T-cell (primary cell): ENCODE results near the gene PPEF1. TPM values are rescaled to one million over a fixed set of nuclear protein-coding genes. Genes with fewer than 3 reads are reported as not detected.
A peak's percentile ranks its signal among the peaks of the same experiment; 100 is the strongest.

Source experiments
- ATAC-seq, 4 experiments: fragments of 200-7000 bp in 3 of 4; fragments of 150-1000 bp in 1 of 4; cut with Tn5 transposase; replicated peaks in 1 of 4; 1 replicate in 3 of 4; 2 replicates in 1 of 4; pipeline ENCODE4 v1.10.0; 2021; ENCODE audit warnings: moderate library complexity in 3 of 4, mild to moderate bottlenecking in 2 of 4, moderate number of reproducible peaks in 1 of 4
- CTCF ChIA-PET, 2 donors: fragments of 300-600 bp; sonication (Branson Sonifier 250); formaldehyde crosslinking; loops; one replicate each; lab custom pipeline; 2022; ENCODE audit warnings: antibody characterized with exemption in 2 of 2; lab: Charles Lee
- POLR2A ChIA-PET, 2 donors: fragments of 300-600 bp; sonication (Branson Sonifier 250); formaldehyde crosslinking; loops; one replicate each; lab custom pipeline; 2022; ENCODE audit warnings: antibody characterized with exemption in 2 of 2; lab: Charles Lee
- DNase-seq, 35 experiments: peaks; one replicate each; pipeline versions ENCODE4 v3.0.0 to v3.0.0-alpha.2; 2013 to 2023
- H3K27ac ChIP-seq: one replicate; pipeline ENCODE4 v1.5.1; 2013; ENCODE audit warnings: low read length
- H3K27me3 ChIP-seq, 2 experiments: replicated peaks in 1 of 2; 1 replicate in 1 of 2; 2 replicates in 1 of 2; pipeline versions ENCODE4 v1.6.1 to v1.7.0; 2013; ENCODE audit warnings: low read length in 1 of 2, mixed read lengths in 1 of 2; ENCODE audit not compliant: control insufficient read depth in 2 of 2, insufficient read depth in 2 of 2; ENCODE audit errors: extremely low read depth in 1 of 2
- H3K36me3 ChIP-seq, 2 donors: 1 replicate in 1 of 2; 2 replicates in 1 of 2; pipeline versions ENCODE4 v1.6.1 to v1.7.0; 2013; ENCODE audit warnings: low read length in 1 of 2; ENCODE audit not compliant: control insufficient read depth in 2 of 2, insufficient read depth in 1 of 2; ENCODE audit errors: extremely low read depth in 1 of 2
- H3K4me1 ChIP-seq, 2 experiments: 1 replicate in 1 of 2; 2 replicates in 1 of 2; pipeline versions ENCODE4 v1.6.1 to v1.7.0; 2013; ENCODE audit warnings: low read length in 2 of 2, mixed read lengths in 1 of 2; ENCODE audit not compliant: insufficient read depth in 2 of 2, control insufficient read depth in 1 of 2; ENCODE audit errors: extremely low read depth in 1 of 2
- H3K4me3 ChIP-seq, 2 donors: 1 replicate in 1 of 2; 2 replicates in 1 of 2; pipeline versions ENCODE4 v1.5.1 to v1.7.0; 2013; ENCODE audit warnings: mild to moderate bottlenecking in 2 of 2, low read length in 1 of 2, moderate library complexity in 1 of 2; ENCODE audit not compliant: control insufficient read depth in 1 of 2; ENCODE audit errors: extremely low read depth in 1 of 2
- H3K9me3 ChIP-seq: 2 replicates; pipeline ENCODE4 v1.7.0; 2013
- H3K27ac Mint-ChIP-seq, 2 donors: one replicate each; pipeline ENCODE4 v1.8.0; 2020 to 2021; ENCODE audit warnings: mild to moderate bottlenecking in 2 of 2, mixed read lengths in 2 of 2
- H3K27me3 Mint-ChIP-seq, 2 donors: one replicate each; pipeline ENCODE4 v1.8.0; 2021 to 2022; ENCODE audit warnings: mixed read lengths in 2 of 2
- H3K36me3 Mint-ChIP-seq: one replicate; pipeline ENCODE4 v1.8.0; 2021; ENCODE audit warnings: mixed read lengths
- H3K4me1 Mint-ChIP-seq, 3 donors: one replicate each; pipeline ENCODE4 v1.8.0; 2020 to 2022; ENCODE audit warnings: mixed read lengths in 3 of 3, mild to moderate bottlenecking in 1 of 3
- H3K4me3 Mint-ChIP-seq, 3 donors: one replicate each; pipeline ENCODE4 v1.8.0; 2020 to 2022; ENCODE audit warnings: mild to moderate bottlenecking in 3 of 3, mixed read lengths in 3 of 3, moderate library complexity in 3 of 3
- H3K9me3 Mint-ChIP-seq, 3 donors: one replicate each; pipeline ENCODE4 v1.8.0; 2020 to 2022; ENCODE audit warnings: mixed read lengths in 3 of 3
- WGBS: methylation state at CpG from one replicate; pipeline ENCODE4 v1.1.5; 2013; ENCODE audit warnings: missing lambda C conversion rate; ENCODE audit not compliant: insufficient coverage; 5-methylcytosine and 5-hydroxymethylcytosine counted together
- total RNA-seq, 35 experiments: library from RNA in 6 of 35; stranded (reverse) in 6 of 35; fragments of 120-200 nt in 1 of 35; gene quantifications; one replicate each; pipeline versions ENCODE4 v1.2.1 to v1.2.4 and lab custom pipeline; 2013 to 2026

The PPEF1 gene
- total RNA-seq, 5 donors from 2014 or later (not counting 1 experiment from before 2014, with no cell fraction given): 0.09 to 0.55 (median 0.27) TPM; not detected in 1

DNA sequence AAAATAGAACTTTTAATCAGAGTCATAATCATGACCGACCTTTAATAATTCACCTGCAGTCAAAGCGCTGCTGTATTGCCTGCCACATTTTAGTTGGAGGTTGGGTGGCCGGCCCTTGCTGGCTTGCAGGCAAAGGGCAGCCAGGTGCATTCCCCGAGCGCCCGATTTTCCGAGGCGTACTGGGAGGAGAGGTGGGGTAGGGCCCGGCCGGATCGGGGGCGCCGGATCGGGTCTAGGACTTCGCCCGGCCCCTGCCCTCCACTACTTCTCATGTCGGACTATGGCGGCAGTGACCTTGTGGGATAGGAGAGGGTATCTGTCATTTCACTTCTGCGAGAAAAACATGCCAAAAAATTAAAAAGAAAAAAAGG is 33.0 kb upstream of the PPEF1 start:
- no CpG with 5 or more reads among the region's 19 CpGs for WGBS
- ChIA-PET POLR2A (no interaction called here), CTCF (no interaction called here)
- ATAC-seq (peak in 2 of 4 experiments; percentile 16 to 39), DNase-seq (peak in 12 of 35 experiments; percentile 0 to 21 (median 2))
- Histone ChIP-seq H3K27ac (peak overlapping the region; percentile 58), H3K27me3 (no peaks in the 10 kb centered on the region), H3K4me1 (peaks cover 0 to 5% of the 10 kb centered on the region in 2 experiments), H3K36me3 (no peaks in the 10 kb centered on the region), H3K4me3 (peak overlapping the region; percentile 67 to 71), H3K9me3 (no peaks in the 10 kb centered on the region)
- Mint-ChIP-seq H3K27ac (peak overlapping the region; percentile 78 to 79), H3K36me3 (no peaks in the 10 kb centered on the region), H3K9me3 (no peaks in the 10 kb centered on the region), H3K4me1 (peaks cover 6 to 18% (median 8%) of the 10 kb centered on the region in 3 donors), H3K4me3 (peak overlapping the region; percentile 77 to 78 (median 78)), H3K27me3 (no peaks in the 10 kb centered on the region)

DNA sequence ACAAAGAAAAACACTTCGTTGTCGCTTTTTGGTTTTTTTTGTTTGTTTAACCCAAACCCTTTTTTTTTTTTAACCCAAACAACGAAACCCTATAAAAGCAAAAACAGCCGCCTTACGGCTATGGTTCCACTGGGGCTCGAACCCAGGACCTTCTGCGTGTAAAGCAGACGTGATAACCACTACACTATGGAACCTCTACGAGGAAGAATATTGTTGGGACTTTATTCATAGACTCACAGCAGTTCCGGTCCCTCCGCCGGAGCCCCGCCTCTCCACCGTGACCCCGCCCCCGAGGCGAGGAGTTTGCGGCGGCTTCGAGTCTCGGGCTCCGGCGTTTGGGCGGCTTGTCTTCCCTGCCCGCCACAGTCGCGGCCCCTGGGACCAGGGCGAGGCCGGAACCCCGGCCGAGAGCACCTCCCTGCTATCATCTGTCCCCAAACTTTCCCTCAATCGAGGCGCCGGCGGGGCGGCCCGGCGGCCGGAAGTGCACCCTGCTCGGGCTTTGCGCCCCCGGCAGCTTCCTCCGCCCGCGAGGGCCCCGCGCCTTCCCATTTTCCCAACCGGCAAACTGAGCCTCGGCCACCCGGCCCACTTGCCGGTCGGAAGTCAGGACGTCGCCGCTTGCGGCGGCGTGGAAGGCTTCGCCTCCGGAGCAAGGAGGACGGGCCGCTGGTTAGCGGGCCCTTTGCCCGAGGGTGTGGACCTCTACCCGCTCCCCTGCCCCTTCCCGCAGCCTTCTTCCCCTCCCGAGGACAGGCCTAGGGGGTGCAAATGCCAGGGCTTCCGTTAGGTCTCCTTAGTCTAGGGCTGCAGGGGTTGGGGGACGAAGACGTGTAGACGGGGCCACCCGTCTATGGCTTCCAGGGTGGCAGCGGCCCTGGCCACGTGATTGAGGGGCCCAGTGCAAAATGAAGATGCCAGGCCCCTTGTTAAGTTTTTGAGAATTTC is 32.4 kb upstream of the PPEF1 start:
- H3K4me3 ChIP-seq: peak overlapping the region; percentile 67 to 71
- peaks cover 0 to 5% of the 10 kb centered on the region in 2 experiments for H3K4me1 ChIP-seq
- no peaks in the 10 kb centered on the region for H3K36me3 ChIP-seq
- Mint-ChIP-seq H3K27ac (peak overlapping the region; percentile 78 to 82), H3K4me1 (peaks cover 6 to 18% (median 8%) of the 10 kb centered on the region in 3 donors), H3K27me3 (no peaks in the 10 kb centered on the region), H3K36me3 (no peaks in the 10 kb centered on the region), H3K9me3 (no peaks in the 10 kb centered on the region), H3K4me3 (peak overlapping the region; percentile 77 to 78 (median 78))
- ATAC-seq: peak; percentile 80 to 90 (median 84)
- ChIA-PET CTCF (no interaction called here), POLR2A (interaction anchor here in 1 of 2 donors (0.6 kb wide), 1 partner anchor 9 kb away, joined by 3 read pairs; no protein-coding TSS in a partner anchor)
- peak overlapping the region; percentile 77 for H3K27ac ChIP-seq
- peak; percentile 52 to 89 (median 72) for DNase-seq
- no peaks in the 10 kb centered on the region for H3K9me3 ChIP-seq
- H3K27me3 ChIP-seq: no peaks in the 10 kb centered on the region
- under 1% methylated on average over 33 of the region's 74 CpGs for WGBS

DNA sequence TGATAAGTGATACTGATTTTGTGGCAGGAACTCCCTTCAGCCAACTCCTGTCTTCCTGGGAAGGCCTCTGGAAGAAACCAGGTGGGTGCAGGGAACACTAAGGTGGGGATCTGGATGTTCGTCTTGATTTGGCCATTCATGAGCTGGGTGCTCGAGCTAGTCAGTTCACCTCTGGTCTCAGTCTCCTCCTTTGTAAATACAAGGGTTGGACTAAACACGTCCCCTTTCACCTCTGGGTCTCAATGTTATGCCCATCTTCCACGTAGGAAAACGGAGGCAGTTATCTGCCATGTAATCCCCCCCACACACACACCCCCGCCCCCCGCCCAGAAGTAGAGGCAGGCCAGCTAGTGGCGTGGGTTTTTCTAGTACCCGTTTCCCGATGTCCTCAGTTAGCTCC is 31.4 kb upstream of the PPEF1 start:
- POLR2A ChIA-PET: interaction anchor here (0.6 kb wide), 2 partner anchors 294 to 939 kb away, joined by 3 to 4 read pairs; no protein-coding TSS in a partner anchor

DNA sequence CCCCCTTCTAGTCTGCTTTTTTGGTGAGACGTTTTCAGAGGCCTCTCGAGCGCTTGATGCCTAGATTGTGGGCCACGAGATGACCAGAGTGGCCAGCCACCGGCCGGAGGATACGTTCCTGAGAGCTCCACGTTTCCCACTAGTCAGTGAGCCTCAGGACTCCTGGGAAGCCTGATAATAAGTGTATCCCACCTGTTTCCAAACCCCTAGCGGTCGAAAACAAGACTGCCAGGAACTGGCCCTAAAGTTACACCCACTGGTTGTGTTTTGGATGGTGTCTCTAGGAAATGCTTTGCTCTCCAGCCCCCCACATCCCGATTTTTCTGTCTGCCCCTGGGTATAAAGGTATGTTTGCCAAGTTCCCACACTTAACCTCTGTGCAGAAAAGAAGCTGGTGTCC is 31.0 kb upstream of the PPEF1 start:
- DNase-seq (no peak), ATAC-seq (no peak)
- POLR2A ChIA-PET: interaction anchor here (0.6 kb wide), 2 partner anchors 294 to 940 kb away, joined by 3 to 4 read pairs; no protein-coding TSS in a partner anchor
- H3K27me3 Mint-ChIP-seq: no peaks in the 10 kb centered on the region
- Histone ChIP-seq H3K4me3 (no peak overlapping the region), H3K9me3 (no peaks in the 10 kb centered on the region), H3K27me3 (no peaks in the 10 kb centered on the region), H3K4me1 (peaks cover 0 to 5% of the 10 kb centered on the region in 2 experiments), H3K27ac (no peak overlapping the region), H3K36me3 (no peaks in the 10 kb centered on the region)
- no peaks in the 10 kb centered on the region for H3K9me3 Mint-ChIP-seq
- CTCF ChIA-PET: interaction anchor here in 1 of 2 donors (0.5 kb wide), 1 partner anchor 8 kb away, joined by 7 read pairs; no protein-coding TSS in a partner anchor
- no CpG with 5 or more reads among the region's 11 CpGs for WGBS
- no peak overlapping the region for H3K27ac Mint-ChIP-seq
- no peaks in the 10 kb centered on the region for H3K36me3 Mint-ChIP-seq
- H3K4me1 Mint-ChIP-seq: peaks cover 6 to 18% (median 8%) of the 10 kb centered on the region in 3 donors
- H3K4me3 Mint-ChIP-seq: peak overlapping the region in 2 of 3 donors; percentile 25 to 78

More for the DNA sequence above, 31.4 kb upstream of the PPEF1 start:
- ATAC-seq (no peak), DNase-seq (no peak)
- CTCF ChIA-PET: interaction anchor here in 1 of 2 donors (0.5 kb wide), 1 partner anchor 8 kb away, joined by 7 read pairs; no protein-coding TSS in a partner anchor
- Histone ChIP-seq H3K27me3 (no peaks in the 10 kb centered on the region), H3K27ac (no peak overlapping the region), H3K36me3 (no peaks in the 10 kb centered on the region), H3K9me3 (no peaks in the 10 kb centered on the region), H3K4me1 (peaks cover 0 to 5% of the 10 kb centered on the region in 2 experiments), H3K4me3 (no peak overlapping the region)
- Mint-ChIP-seq H3K27ac (peak overlapping the region; percentile 8 to 19), H3K9me3 (no peaks in the 10 kb centered on the region), H3K36me3 (no peaks in the 10 kb centered on the region), H3K4me3 (peak overlapping the region; percentile 45 to 78 (median 78)), H3K4me1 (peaks cover 6 to 18% (median 8%) of the 10 kb centered on the region in 3 donors), H3K27me3 (no peaks in the 10 kb centered on the region)
- no CpG with 5 or more reads among the region's 10 CpGs for WGBS

DNA sequence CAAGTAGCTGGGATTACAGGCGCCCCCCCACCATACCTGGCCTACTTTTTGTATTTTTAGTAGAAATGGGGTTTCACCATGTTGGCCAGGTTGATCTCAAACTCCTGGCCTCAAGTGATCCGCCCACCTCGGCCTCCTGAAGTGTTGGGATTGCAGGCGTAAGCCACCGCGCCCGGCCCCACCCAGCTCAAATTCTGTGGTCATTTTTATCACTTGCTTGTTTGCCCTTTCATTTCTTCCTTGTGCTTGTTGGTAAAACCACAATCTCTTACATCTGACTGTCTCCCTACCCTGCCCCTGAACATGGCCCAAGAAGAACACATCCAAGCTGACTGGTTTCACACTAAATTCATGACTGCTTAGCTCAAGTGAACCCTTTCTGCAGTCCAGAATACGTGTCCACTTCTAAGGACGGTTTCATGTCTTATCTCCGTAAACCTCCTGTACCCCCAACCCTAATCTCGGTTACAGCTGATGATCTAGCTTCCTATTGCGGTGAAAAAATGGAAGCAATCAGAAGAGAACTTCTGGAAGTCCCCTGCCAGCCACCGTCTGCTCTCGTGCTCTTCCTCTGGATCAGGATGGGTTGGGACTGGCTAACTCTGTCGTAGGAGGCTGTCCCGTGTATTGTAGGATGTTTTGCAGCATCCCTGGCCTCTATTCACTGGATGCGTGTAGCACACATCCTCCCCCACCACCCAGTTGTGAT is 30.1 kb upstream of the PPEF1 start:
- Mint-ChIP-seq H3K4me1 (peaks cover 6 to 18% (median 8%) of the 10 kb centered on the region in 3 donors), H3K27ac (peak overlapping the region; percentile 28 to 39), H3K27me3 (no peaks in the 10 kb centered on the region), H3K36me3 (no peaks in the 10 kb centered on the region), H3K4me3 (peak overlapping the region in 2 of 3 donors; percentile 10 to 32), H3K9me3 (no peaks in the 10 kb centered on the region)
- CTCF ChIA-PET: interaction anchor here in 1 of 2 donors (0.6 to 0.7 kb wide), 2 partner anchors 1793 to 1794 kb away, joined by 3 to 10 read pairs; no protein-coding TSS in a partner anchor
- H3K36me3 ChIP-seq: no peaks in the 10 kb centered on the region
- ATAC-seq (no peak), DNase-seq (no peak)
- peaks cover 0 to 5% of the 10 kb centered on the region in 2 experiments for H3K4me1 ChIP-seq
- no peak overlapping the region for H3K27ac ChIP-seq
- POLR2A ChIA-PET: no interaction called here
- no peaks in the 10 kb centered on the region for H3K27me3 ChIP-seq
- 100% methylated on average over 4 of the region's 17 CpGs for WGBS
- H3K4me3 ChIP-seq: no peak overlapping the region
- no peaks in the 10 kb centered on the region for H3K9me3 ChIP-seq

DNA sequence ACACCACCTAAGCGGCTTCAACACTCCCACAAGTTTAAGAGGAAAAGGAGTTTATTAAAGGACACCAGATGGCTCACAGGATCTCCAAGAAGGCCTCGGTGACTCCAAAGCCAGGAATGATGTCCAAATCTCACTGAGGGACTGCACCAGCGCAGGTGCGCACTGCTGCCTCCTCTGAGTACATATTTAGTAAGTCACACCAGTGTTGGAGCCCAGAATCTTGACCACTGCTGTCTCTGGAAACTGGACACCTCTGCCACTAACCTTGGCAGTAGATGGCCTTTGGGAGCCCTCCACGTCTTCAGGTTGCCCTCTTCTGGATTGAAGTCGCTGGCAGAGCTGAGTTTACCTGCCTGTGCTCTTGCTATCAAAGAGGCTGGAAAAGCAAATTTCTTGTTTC is 25.4 kb upstream of the PPEF1 start:
- no peak overlapping the region for H3K27ac Mint-ChIP-seq
- Histone ChIP-seq H3K27me3 (no peaks in the 10 kb centered on the region), H3K9me3 (no peaks in the 10 kb centered on the region), H3K27ac (no peak overlapping the region), H3K4me3 (no peak overlapping the region), H3K4me1 (no peaks in the 10 kb centered on the region), H3K36me3 (no peaks in the 10 kb centered on the region)
- DNase-seq (no peak), ATAC-seq (no peak)
- peaks cover 3 to 7% (median 7%) of the 10 kb centered on the region in 3 donors for H3K4me1 Mint-ChIP-seq
- WGBS: 94% methylated on average over 3 of the region's 6 CpGs
- no peak overlapping the region for H3K4me3 Mint-ChIP-seq
- CTCF ChIA-PET: no interaction called here
- POLR2A ChIA-PET: no interaction called here
- no peaks in the 10 kb centered on the region for H3K36me3 Mint-ChIP-seq
- no peaks in the 10 kb centered on the region for H3K9me3 Mint-ChIP-seq
- H3K27me3 Mint-ChIP-seq: peaks cover 0 to 3% of the 10 kb centered on the region in 2 donors
